NCI-H446 (cell line): Measurements from ENCODE around the gene KANSL1L.
"Not testable (repeated sequence)": the region's sequence is repeated elsewhere in the genome, so short reads cannot be mapped to it uniquely, and the experiment has no call there.

Experiments used
- DNase-seq, 2 experiments: peaks; one replicate each; lab custom pipeline; 2025; lab: John Stamatoyannopoulos, UW

KANSL1L gene

GRCh38 chr2:210171309-210172218 lies at the start of gene KANSL1L:
TSS of gene KANSL1L (minus strand) at chr2:210171409. CDS start at chr2:210154582, 16,827 bp downstream.
- DNase-seq, result peak; percentile 85 to 97

- no peak for DNase-seq
These were observed 43.9 kb upstream of the KANSL1L start for GRCh38 chr2:210215120-210215519.

- DNase-seq, result no peak
These were observed 39.0 kb upstream of the KANSL1L start for GRCh38 chr2:210210185-210210584.

- no peak for DNase-seq
These were observed 36.7 kb upstream of the KANSL1L start for GRCh38 chr2:210207929-210208328.

GRCh38 chr2:210203558-210203957 lies 32.3 kb upstream of the KANSL1L start:
- no peak for DNase-seq

GRCh38 chr2:210203147-210203546 lies 31.9 kb upstream of the KANSL1L start:
- no peak for DNase-seq

GRCh38 chr2:210199854-210200253 lies 28.6 kb upstream of the KANSL1L start:
- DNase-seq, result no peak

- DNase-seq, result peak in 1 of 2 experiments; percentile 30
These were observed 28.1 kb upstream of the KANSL1L start for GRCh38 chr2:210199186-210199765.

GRCh38 chr2:210198326-210198725 lies 27.1 kb upstream of the KANSL1L start:
- DNase-seq, result no peak

GRCh38 chr2:210197720-210198119 lies 26.5 kb upstream of the KANSL1L start:
- DNase-seq, result no peak

- DNase-seq, result peak; percentile 5 to 63
These were observed 24.1 kb upstream of the KANSL1L start for GRCh38 chr2:210195101-210195852.

- no peak for DNase-seq
These were observed 19.1 kb upstream of the KANSL1L start for GRCh38 chr2:210190345-210190744.

GRCh38 chr2:210189452-210190138 lies 18.4 kb upstream of the KANSL1L start:
- DNase-seq, result no peak

- no peak for DNase-seq
These were observed 17.5 kb upstream of the KANSL1L start for GRCh38 chr2:210188755-210189154.

GRCh38 chr2:210188190-210188589 lies 17.0 kb upstream of the KANSL1L start:
- DNase-seq, result no peak

GRCh38 chr2:210183936-210184335 lies 12.7 kb upstream of the KANSL1L start:
- not testable (repeated sequence) for DNase-seq

- not testable (repeated sequence) for DNase-seq
These were observed 10.4 kb upstream of the KANSL1L start for GRCh38 chr2:210181606-210182088.

- not testable (repeated sequence) for DNase-seq
These were observed 9.9 kb upstream of the KANSL1L start for GRCh38 chr2:210181033-210181605.

- DNase-seq, result no peak
These were observed 9.3 kb upstream of the KANSL1L start for GRCh38 chr2:210180477-210180876.

- DNase-seq, result no peak
These were observed 8.3 kb upstream of the KANSL1L start for GRCh38 chr2:210179351-210179990.

GRCh38 chr2:210177769-210178168 lies 6.6 kb upstream of the KANSL1L start:
- no peak for DNase-seq
